ENCODE measurements around the gene EZR. TPM values are rescaled to one million over a fixed set of nuclear protein-coding genes. Genes with fewer than 3 reads are reported as not detected.

Gene EZR
- total and polyA plus RNA-seq, 9 of the 15 experiments (the other 6 are each of a cell fraction or from before 2014, with no cell fraction given) = 36.5 to 162 (median 104) TPM

DNA sequence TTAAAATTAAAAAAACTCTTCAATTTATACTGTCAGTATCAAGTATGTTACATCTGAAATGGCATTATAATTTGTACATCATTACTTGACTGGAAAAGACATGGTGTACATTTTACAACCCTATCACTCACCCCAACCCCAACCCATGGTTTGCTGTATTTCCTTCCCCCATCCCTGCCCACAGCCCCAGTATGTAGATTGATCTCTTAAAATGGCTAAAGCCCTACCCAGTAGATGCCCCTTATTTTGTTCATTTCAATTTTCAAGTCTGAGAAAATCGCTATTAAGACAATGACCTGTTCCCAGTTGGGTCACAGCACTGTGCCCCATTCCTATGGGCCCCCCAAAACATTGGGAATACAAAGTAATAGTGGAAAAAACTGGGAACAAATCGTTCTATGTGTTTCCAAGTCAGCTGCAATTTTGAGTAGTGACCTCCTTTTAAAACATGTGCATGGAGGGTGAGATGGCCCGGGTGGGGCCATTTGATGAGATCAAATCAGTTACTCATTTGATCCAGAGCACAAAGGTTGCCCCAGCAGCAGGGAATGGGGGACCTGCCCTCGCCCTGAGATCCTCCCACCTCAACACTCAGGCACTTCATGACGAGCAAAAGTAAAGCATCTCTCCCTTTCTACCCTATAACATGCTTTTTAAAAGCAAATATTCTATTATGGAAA, 13.3 kb downstream of the EZR start:
- Histone ChIP-seq H3K4me1 (replicated peaks in 1 of 2; ENCODE audit: control insufficient read depth in 2 of 2, insufficient read depth in 2 of 2, low read length in 2 of 2) (peaks cover 6 to 28% of the 10 kb centered on the region in 2 experiments; a peak in 4 of 5 replicates), H3K4me2 (ENCODE audit: insufficient read depth, low read length) (no peak overlapping the region), H3K27ac (ENCODE audit: extremely low read depth, low read depth, low read length) (no peak overlapping the region), H4K20me1 (replicated peaks; ENCODE audit: control insufficient read depth, insufficient read depth, low read length) (peaks cover 38% of the 10 kb centered on the region), H2AFZ (ENCODE audit: low read depth, low read length) (no peak overlapping the region), H3K4me3 (no peak overlapping the region), H3K9me3 (replicated peaks; ENCODE audit: control insufficient read depth, insufficient read depth, low read depth, low read length) (no peaks in the 10 kb centered on the region), H3K36me3 (ENCODE audit: control insufficient read depth, insufficient read depth, low read length) (peaks cover 58% of the 10 kb centered on the region), H3K9me1 (ENCODE audit: control insufficient read depth, insufficient read depth, low read length) (peaks cover 7% of the 10 kb centered on the region), H3K9ac (ENCODE audit: insufficient read depth in 1 of 2, low read depth in 2 of 2, low read length in 2 of 2) (peak overlapping the region in 1 of 2 experiments; percentile 29; a peak in 1 of 4 replicates), H3K79me2 (ENCODE audit: control insufficient read depth, insufficient read depth, low read length) (peaks cover 96% of the 10 kb centered on the region), H3K27me3 (ENCODE audit: control insufficient read depth in 2 of 2, insufficient read depth in 2 of 2, low read length in 2 of 2) (no peaks in the 10 kb centered on the region)
- ATAC-seq = no peak
- TF ChIP-seq RFX1 (IDR thresholded peaks at IDR 0.05) (no peak), PPARD (CRISPR knock-in tag; IDR thresholded peaks at IDR 0.05) (no peak), ETV5 (CRISPR knock-in tag; IDR thresholded peaks at IDR 0.05; ENCODE audit: low read depth) (no peak), ZSCAN29 (IDR thresholded peaks at IDR 0.05) (no peak), RCOR1 (IDR thresholded peaks at IDR 0.05; ENCODE audit: borderline replicate concordance in 1 of 2, low read depth in 2 of 2, low read length in 2 of 2) (no peak)
- TF ChIP-seq, protein P1, sequence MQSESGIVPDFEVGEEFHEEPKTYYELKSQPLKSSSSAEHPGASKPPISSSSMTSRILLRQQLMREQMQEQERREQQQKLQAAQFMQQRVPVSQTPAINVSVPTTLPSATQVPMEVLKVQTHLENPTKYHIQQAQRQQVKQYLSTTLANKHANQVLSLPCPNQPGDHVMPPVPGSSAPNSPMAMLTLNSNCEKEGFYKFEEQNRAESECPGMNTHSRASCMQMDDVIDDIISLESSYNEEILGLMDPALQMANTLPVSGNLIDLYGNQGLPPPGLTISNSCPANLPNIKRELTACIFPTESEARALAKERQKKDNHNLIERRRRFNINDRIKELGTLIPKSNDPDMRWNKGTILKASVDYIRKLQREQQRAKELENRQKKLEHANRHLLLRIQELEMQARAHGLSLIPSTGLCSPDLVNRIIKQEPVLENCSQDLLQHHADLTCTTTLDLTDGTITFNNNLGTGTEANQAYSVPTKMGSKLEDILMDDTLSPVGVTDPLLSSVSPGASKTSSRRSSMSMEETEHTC (IDR thresholded peaks at IDR 0.05) = no peak
- DNase-seq (ENCODE audit: extremely low read depth in 1 of 4, low spot score in 3 of 4) = no peak
- WGBS (ENCODE audit: insufficient coverage, low coverage, missing lambda C conversion rate) = 54% methylated on average over 5 of the region's 5 CpGs
- in situ Hi-C loops (cut with MboI) = no loop called here
- POLR2A ChIA-PET = interaction anchor here (1.0 kb wide), 1 partner anchor 51 kb away, joined by 3 read pairs; no protein-coding TSS in a partner anchor
- CTCF ChIA-PET (ENCODE audit: low intra/inter-chr PET ratio) = interaction anchor here (0.7 kb wide), 1 partner anchor 86 kb away, joined by 4 read pairs; no protein-coding TSS in a partner anchor
- no peak for FAIRE-seq
- intact Hi-C loops (cut with micrococcal nuclease) = loop anchor here (10.0 kb wide), 1 partner anchor 299 kb away; no protein-coding TSS in a partner anchor
- no TSS peak for BruUV-seq (replicated peaks)
